Activated naive CD8-positive, alpha-beta T cell treated with anti-CD3 and anti-CD28 coated beads, Interleukin-2, amount 50 U/mL, for 24 hours (primary cell): ENCODE data around the gene BPTF.
A peak's percentile ranks its signal among the peaks of the same experiment; 100 is the strongest.
"Not testable (repeated sequence)": the region's sequence is repeated elsewhere in the genome, so short reads cannot be mapped to it uniquely, and the experiment has no call there.

Source experiments
- ATAC-seq: fragments of 150-1000 bp; cut with Tn5 transposase; one replicate; pipeline ENCODE4 v1.10.0; 2021
- DNase-seq: peaks from one replicate; pipeline ENCODE4 v3.0.0; 2021
- H3K27ac Mint-ChIP-seq: one replicate; pipeline ENCODE4 v1.8.0; 2021; ENCODE audit warnings: mild to moderate bottlenecking, mixed read lengths
- H3K27me3 Mint-ChIP-seq: one replicate; pipeline ENCODE4 v1.8.0; 2021; ENCODE audit warnings: mixed read lengths
- H3K36me3 Mint-ChIP-seq: one replicate; pipeline ENCODE4 v1.8.0; 2021; ENCODE audit warnings: low read depth, mixed read lengths
- H3K4me1 Mint-ChIP-seq: one replicate; pipeline ENCODE4 v1.8.0; 2021; ENCODE audit warnings: mixed read lengths
- H3K4me3 Mint-ChIP-seq: one replicate; pipeline ENCODE4 v1.8.0; 2021; ENCODE audit warnings: mild to moderate bottlenecking, moderate library complexity, mixed read lengths
- H3K9me3 Mint-ChIP-seq: one replicate; pipeline ENCODE4 v1.8.0; 2021; ENCODE audit warnings: mixed read lengths

Gene BPTF

DNA sequence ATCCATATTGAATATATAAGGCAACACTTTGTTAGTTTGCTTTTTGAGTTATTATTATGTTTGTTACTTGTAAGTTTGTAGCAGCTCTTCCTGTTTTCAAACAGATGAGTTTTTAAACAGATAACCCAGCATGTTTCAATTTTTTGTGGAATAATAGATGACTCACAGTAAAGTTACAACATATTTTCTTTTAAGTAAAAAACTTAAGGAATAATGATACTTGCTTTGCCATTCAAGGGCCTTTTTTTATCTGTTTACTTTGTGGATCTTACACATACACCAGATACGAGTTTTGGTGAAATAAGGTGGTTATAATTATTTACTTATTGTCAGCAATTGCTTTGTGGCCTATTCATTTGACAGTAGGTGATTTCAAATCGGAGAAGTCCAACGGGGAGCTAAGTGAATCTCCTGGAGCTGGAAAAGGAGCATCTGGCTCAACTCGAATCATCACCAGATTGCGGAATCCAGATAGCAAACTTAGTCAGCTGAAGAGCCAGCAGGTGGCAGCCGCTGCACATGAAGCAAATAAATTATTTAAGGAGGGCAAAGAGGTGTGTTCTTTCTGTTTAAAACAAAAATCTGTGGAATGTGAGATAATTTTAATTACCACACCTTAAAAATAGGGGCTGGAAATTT lies 66.3 kb downstream of the BPTF start:
- no peaks in the 10 kb centered on the region for H3K27me3 Mint-ChIP-seq
- no peak for ATAC-seq
- H3K36me3 Mint-ChIP-seq = peaks cover 27% of the 10 kb centered on the region
- no peak for DNase-seq
- no peak overlapping the region for H3K27ac Mint-ChIP-seq
- no peaks in the 10 kb centered on the region for H3K9me3 Mint-ChIP-seq
- no peaks in the 10 kb centered on the region for H3K4me1 Mint-ChIP-seq
- H3K4me3 Mint-ChIP-seq = no peak overlapping the region

- Mint-ChIP-seq H3K9me3 (no peaks in the 10 kb centered on the region), H3K27ac (no peak overlapping the region), H3K27me3 (no peaks in the 10 kb centered on the region), H3K36me3 (peaks cover 16% of the 10 kb centered on the region), H3K4me3 (no peak overlapping the region), H3K4me1 (no peaks in the 10 kb centered on the region)
- ATAC-seq (no peak), DNase-seq (no peak)
These were observed 77.4 kb downstream of the BPTF start for GRCh38 chr17:67902511-67903231.

DNA sequence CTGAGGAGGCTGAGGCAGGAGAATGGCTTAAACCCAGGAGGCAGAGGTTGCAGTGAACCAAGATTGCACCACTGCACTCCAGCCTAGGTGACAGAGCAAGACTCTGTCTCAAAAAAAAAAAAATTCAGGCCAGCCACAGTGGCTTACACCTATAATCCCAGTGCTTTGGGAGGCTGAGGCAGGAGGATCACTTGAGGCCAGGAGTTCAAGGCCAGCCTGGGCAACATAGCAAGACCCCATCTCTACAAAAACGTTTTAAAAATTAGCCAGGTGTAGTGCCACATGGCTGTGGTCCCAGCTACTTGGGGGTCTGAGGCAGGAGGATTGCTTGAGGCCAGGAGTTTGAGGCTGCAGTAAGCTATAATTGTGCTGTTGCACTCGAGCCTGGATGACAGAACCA lies 80.0 kb downstream of the BPTF start:
- not testable (repeated sequence) for H3K4me3 Mint-ChIP-seq, ATAC-seq, H3K27me3 Mint-ChIP-seq, H3K9me3 Mint-ChIP-seq, H3K27ac Mint-ChIP-seq, DNase-seq, H3K4me1 Mint-ChIP-seq
- peaks cover 26% of the 10 kb centered on the region for H3K36me3 Mint-ChIP-seq

GRCh38 chr17:67910117-67910803 lies 85.0 kb downstream of the BPTF start:
- H3K36me3 Mint-ChIP-seq = peaks cover 42% of the 10 kb centered on the region
- H3K4me1 Mint-ChIP-seq = peaks cover 19% of the 10 kb centered on the region
- ATAC-seq, H3K27ac Mint-ChIP-seq, DNase-seq, H3K27me3 Mint-ChIP-seq, H3K4me3 Mint-ChIP-seq, H3K9me3 Mint-ChIP-seq: not testable (repeated sequence)

DNA sequence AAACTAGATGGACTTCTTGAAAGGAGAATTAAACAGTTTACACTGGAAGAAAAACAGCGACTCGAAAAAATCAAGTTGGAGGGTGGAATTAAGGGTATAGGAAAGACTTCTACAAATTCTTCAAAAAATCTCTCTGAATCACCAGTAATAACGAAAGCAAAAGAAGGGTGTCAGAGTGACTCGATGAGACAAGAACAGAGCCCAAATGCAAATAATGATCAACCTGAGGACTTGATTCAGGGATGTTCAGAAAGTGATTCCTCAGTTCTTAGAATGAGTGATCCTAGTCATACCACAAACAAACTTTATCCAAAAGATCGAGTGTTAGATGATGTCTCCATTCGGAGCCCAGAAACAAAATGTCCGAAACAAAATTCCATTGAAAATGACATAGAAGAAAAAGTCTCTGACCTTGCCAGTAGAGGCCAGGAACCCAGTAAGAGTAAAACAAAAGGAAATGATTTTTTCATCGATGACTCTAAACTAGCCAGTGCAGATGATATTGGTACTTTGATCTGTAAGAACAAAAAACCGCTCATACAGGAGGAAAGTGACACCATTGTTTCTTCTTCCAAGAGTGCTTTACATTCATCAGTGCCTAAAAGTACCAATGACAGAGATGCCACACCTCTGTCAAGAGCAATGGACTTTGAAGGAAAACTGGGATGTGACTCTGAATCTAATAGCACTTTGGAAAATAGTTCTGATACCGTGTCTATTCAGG lies 85.9 kb downstream of the BPTF start:
- H3K27ac Mint-ChIP-seq = peak overlapping the region; percentile 15
- no peak for DNase-seq
- H3K4me1 Mint-ChIP-seq = peaks cover 19% of the 10 kb centered on the region
- H3K4me3 Mint-ChIP-seq = no peak overlapping the region
- peak; percentile 69 for ATAC-seq
- H3K27me3 Mint-ChIP-seq = no peaks in the 10 kb centered on the region
- H3K36me3 Mint-ChIP-seq = peaks cover 38% of the 10 kb centered on the region
- no peaks in the 10 kb centered on the region for H3K9me3 Mint-ChIP-seq

DNA sequence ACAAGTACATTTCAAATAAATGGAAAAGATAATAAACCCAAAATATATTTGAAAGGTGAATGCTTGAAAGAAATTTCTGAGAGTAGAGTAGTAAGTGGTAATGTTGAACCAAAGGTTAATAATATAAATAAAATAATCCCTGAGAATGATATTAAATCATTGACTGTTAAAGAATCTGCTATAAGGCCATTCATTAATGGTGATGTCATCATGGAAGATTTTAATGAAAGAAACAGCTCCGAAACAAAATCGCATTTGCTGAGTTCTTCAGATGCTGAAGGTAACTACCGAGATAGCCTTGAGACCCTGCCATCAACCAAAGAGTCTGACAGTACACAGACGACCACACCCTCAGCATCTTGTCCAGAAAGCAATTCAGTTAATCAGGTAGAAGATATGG lies 86.8 kb downstream of the BPTF start:
- no peak for DNase-seq
- peaks cover 19% of the 10 kb centered on the region for H3K4me1 Mint-ChIP-seq
- ATAC-seq = no peak
- H3K36me3 Mint-ChIP-seq = peaks cover 38% of the 10 kb centered on the region
- H3K27me3 Mint-ChIP-seq = no peaks in the 10 kb centered on the region
- H3K27ac Mint-ChIP-seq = no peak overlapping the region
- no peaks in the 10 kb centered on the region for H3K9me3 Mint-ChIP-seq
- no peak overlapping the region for H3K4me3 Mint-ChIP-seq

DNA sequence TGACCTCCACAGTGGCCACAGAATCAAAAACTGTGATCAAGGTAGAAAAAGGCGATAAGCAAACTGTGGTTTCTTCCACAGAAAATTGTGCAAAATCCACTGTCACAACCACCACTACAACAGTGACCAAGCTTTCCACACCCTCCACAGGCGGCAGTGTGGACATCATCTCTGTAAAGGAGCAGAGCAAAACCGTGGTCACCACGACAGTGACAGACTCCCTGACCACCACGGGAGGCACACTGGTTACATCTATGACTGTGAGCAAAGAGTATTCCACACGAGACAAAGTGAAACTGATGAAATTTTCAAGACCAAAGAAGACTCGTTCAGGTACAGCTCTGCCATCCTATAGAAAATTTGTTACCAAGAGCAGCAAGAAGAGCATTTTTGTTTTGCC lies 87.4 kb downstream of the BPTF start:
- H3K4me1 Mint-ChIP-seq = peaks cover 19% of the 10 kb centered on the region
- H3K27ac Mint-ChIP-seq = no peak overlapping the region
- H3K27me3 Mint-ChIP-seq = no peaks in the 10 kb centered on the region
- no peak for DNase-seq
- peak; percentile 33 for ATAC-seq
- no peaks in the 10 kb centered on the region for H3K9me3 Mint-ChIP-seq
- peaks cover 36% of the 10 kb centered on the region for H3K36me3 Mint-ChIP-seq
- H3K4me3 Mint-ChIP-seq = no peak overlapping the region

DNA sequence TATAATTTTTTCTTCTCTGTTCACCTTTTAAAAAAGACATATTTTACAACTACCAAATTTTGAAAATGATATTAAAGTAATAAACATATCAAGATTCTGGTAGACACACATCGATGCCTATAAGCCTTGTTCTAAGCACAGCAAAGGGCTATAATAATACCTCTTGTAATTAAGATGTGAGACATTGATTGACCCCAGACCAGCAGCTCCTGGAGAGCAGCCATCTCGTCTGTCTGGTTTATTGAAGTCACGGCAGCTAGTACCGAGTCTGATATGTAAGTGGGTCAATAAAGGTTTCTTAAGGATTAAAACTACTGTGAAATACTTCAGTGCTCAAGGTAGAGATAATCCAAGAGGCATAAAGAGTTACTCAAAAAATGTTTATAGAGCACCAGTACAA lies 94.9 kb downstream of the BPTF start:
- DNase-seq = no peak
- Mint-ChIP-seq H3K27ac (no peak overlapping the region), H3K36me3 (peaks cover 16% of the 10 kb centered on the region), H3K9me3 (no peaks in the 10 kb centered on the region), H3K4me1 (no peaks in the 10 kb centered on the region), H3K27me3 (no peaks in the 10 kb centered on the region), H3K4me3 (no peak overlapping the region)
- no peak for ATAC-seq

DNA sequence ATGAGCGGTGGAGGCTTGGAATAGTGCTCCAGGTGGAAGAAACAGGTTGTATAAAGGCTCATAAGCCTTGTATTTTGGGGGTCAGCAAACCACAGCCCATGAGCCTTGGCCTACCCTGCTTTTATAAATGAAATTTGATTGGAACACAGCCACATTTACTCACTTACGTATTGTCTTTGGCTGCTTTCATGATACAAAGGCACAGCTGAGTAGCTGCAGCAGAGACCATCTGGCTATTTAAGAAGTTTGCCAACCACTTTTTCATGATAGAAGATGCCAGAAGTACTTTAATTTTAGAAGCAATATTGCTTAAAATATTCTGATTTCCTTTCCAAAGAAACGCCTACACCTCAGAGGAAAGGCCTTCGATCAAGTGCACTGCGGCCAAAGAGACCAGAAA lies 97.2 kb downstream of the BPTF start:
- Mint-ChIP-seq H3K27me3 (no peaks in the 10 kb centered on the region), H3K4me3 (no peak overlapping the region), H3K4me1 (no peaks in the 10 kb centered on the region), H3K36me3 (peaks cover 20% of the 10 kb centered on the region), H3K27ac (no peak overlapping the region), H3K9me3 (no peaks in the 10 kb centered on the region)
- DNase-seq (no peak), ATAC-seq (no peak)

DNA sequence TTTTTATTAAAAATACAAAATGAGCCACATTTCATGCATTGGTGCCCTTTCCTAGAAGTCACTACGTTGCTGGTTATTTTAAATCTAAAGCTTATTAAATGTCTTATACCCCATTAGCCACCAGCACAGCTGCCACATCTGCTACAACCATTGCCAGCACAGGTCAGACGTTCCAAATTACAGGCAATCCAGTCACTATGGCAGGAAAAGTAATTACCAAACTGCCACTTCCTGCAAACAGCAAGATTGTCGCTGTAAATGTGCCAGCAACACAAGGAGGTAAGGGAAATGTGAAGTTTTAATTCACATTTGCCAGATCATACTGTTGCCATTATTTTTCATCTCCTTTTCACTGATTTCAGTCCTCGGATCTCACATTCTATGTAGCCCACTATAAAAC lies 103.5 kb downstream of the BPTF start:
- H3K9me3 Mint-ChIP-seq, H3K4me3 Mint-ChIP-seq, DNase-seq, H3K27ac Mint-ChIP-seq, ATAC-seq, H3K4me1 Mint-ChIP-seq, H3K27me3 Mint-ChIP-seq: not testable (repeated sequence)
- peaks cover 34% of the 10 kb centered on the region for H3K36me3 Mint-ChIP-seq

GRCh38 chr17:67931227-67931626 lies 105.9 kb downstream of the BPTF start:
- Mint-ChIP-seq H3K27ac (no peak overlapping the region), H3K36me3 (peaks cover 32% of the 10 kb centered on the region), H3K9me3 (no peaks in the 10 kb centered on the region), H3K4me1 (no peaks in the 10 kb centered on the region), H3K4me3 (no peak overlapping the region), H3K27me3 (no peaks in the 10 kb centered on the region)
- no peak for ATAC-seq
- DNase-seq = no peak

- no peak overlapping the region for H3K4me3 Mint-ChIP-seq
- H3K4me1 Mint-ChIP-seq = no peaks in the 10 kb centered on the region
- H3K27ac Mint-ChIP-seq = no peak overlapping the region
- H3K9me3 Mint-ChIP-seq = no peaks in the 10 kb centered on the region
- no peak for DNase-seq
- no peaks in the 10 kb centered on the region for H3K27me3 Mint-ChIP-seq
- H3K36me3 Mint-ChIP-seq = peaks cover 46% of the 10 kb centered on the region
- ATAC-seq = no peak
These were observed 117.5 kb downstream of the BPTF start for GRCh38 chr17:67942810-67943209.

DNA sequence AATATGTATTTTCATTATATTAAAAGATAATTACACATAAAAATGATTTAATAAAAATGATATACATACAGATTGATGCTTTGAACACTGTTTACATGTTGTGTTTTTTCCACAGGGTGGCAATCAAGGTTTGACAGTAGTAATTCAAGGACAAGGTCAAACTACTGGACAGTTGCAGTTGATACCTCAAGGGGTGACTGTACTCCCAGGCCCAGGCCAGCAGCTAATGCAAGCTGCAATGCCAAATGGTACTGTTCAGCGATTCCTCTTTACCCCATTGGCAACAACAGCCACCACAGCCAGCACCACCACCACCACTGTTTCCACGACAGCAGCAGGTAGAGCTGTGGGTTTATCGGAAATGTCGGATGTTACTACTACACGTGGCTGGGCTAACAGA lies 118.7 kb downstream of the BPTF start:
- Mint-ChIP-seq H3K36me3 (peaks cover 51% of the 10 kb centered on the region), H3K9me3 (no peaks in the 10 kb centered on the region)

GRCh38 chr17:67946513-67946912 lies 121.2 kb downstream of the BPTF start:
- no peak overlapping the region for H3K4me3 Mint-ChIP-seq
- H3K9me3 Mint-ChIP-seq = no peaks in the 10 kb centered on the region
- H3K27me3 Mint-ChIP-seq = no peaks in the 10 kb centered on the region
- H3K4me1 Mint-ChIP-seq = no peaks in the 10 kb centered on the region
- H3K27ac Mint-ChIP-seq = no peak overlapping the region
- peaks cover 47% of the 10 kb centered on the region for H3K36me3 Mint-ChIP-seq
- DNase-seq = no peak
- no peak for ATAC-seq

More for the DNA sequence above, 118.7 kb downstream of the BPTF start:
- H3K4me3 Mint-ChIP-seq = no peak overlapping the region
- no peaks in the 10 kb centered on the region for H3K4me1 Mint-ChIP-seq
- H3K27ac Mint-ChIP-seq = no peak overlapping the region
- no peaks in the 10 kb centered on the region for H3K27me3 Mint-ChIP-seq
- no peak for DNase-seq
- ATAC-seq = no peak
